Heart left ventricle (tissue), 16 donors: Measurements from ENCODE around the gene NR5A2. TPM values are rescaled to one million over a fixed set of nuclear protein-coding genes. Genes with fewer than 3 reads are reported as not detected.

Experiments
- ATAC-seq, 4 donors: fragments of 200-7000 bp; cut with Tn5 transposase; one replicate each; pipeline ENCODE4 v1.9.1; 2020 to 2022; ENCODE audit warnings: moderate library complexity in 4 of 4, mild to moderate bottlenecking in 3 of 4, moderate number of reproducible peaks in 1 of 4
- DNase-seq, 5 donors: peaks; one replicate each; pipeline ENCODE4 v3.0.0-alpha.2; 2020
- H3K27ac ChIP-seq, 12 donors: fragments of 200-600 bp; sonication (generic) in 4 of 12; one replicate each; pipeline versions ENCODE4 v1.5.0 to v1.8.0; 2016 to 2022; ENCODE audit warnings: mild to moderate bottlenecking in 2 of 12
- H3K27me3 ChIP-seq, 9 donors: fragments of 200-600 bp; sonication (generic) in 2 of 9; one replicate each; pipeline versions ENCODE4 v1.5.1 to v1.8.0; 2016 to 2022; ENCODE audit warnings: mild to moderate bottlenecking in 3 of 9
- H3K36me3 ChIP-seq, 9 donors: fragments of 200-600 bp; sonication (generic) in 2 of 9; one replicate each; pipeline versions ENCODE4 v1.5.0 to v1.8.0; 2018 to 2022; ENCODE audit warnings: mild to moderate bottlenecking in 2 of 9
- H3K4me1 ChIP-seq, 12 donors: fragments of 200-600 bp; sonication (generic) in 4 of 12; one replicate each; pipeline versions ENCODE4 v1.5.0 to v1.8.0; 2016 to 2022; ENCODE audit warnings: mild to moderate bottlenecking in 3 of 12
- H3K4me3 ChIP-seq, 12 donors: fragments of 200-600 bp; sonication (generic) in 4 of 12; one replicate each; pipeline versions ENCODE4 v1.5.0 to v1.8.0; 2017 to 2022; ENCODE audit warnings: mild to moderate bottlenecking in 9 of 12, moderate library complexity in 4 of 12
- H3K9me3 ChIP-seq, 12 donors: fragments of 200-600 bp; sonication (generic) in 4 of 12; one replicate each; pipeline versions ENCODE4 v1.5.0 to v1.8.0; 2016 to 2022; ENCODE audit warnings: mild to moderate bottlenecking in 1 of 12
- POLR2A ChIP-seq, 2 donors: fragments of 450-650 bp; IDR thresholded peaks; one replicate each; pipeline ENCODE4 v1.6.1; 2017; ENCODE audit warnings: antibody characterized with exemption in 2 of 2, mild to moderate bottlenecking in 2 of 2, moderate library complexity in 2 of 2
- WGBS, 4 donors: extraction: QIAGEN DNeasy Blood & Tissue Kit in 2 of 4; methylation state at CpG; one replicate each; pipeline versions ENCODE4 v1.1.5 to v1.1.7; 2013 to 2018; 5-methylcytosine and 5-hydroxymethylcytosine counted together
- intact Hi-C, 10 donors: fragments of 100-400 bp; cut with DNase I; formaldehyde crosslinking; loops; one replicate each; pipeline versions ENCODE4 v1.11.1 to v1.14.2; 2022
- polyA plus RNA-seq, 2 donors: library from polyadenylated mRNA; stranded (reverse); fragments of 200-250 nt; gene quantifications; one replicate each; pipeline ENCODE4 v1.2.3, GENCODE V29; 2013
- total RNA-seq, 9 donors: library from RNA; depleted of rRNA in 2 of 9; stranded (reverse); fragments of >200 nt in 2 of 9; fragmentation: NEBNext Ultra II Directional in 3 of 9; extraction: Animal tissue kit (Norgen Biotek cat#: 25700) in 3 of 9; gene quantifications; one replicate each; pipeline versions ENCODE4 v1.1.0 to v1.2.4, GENCODE V29; 2016 to 2023
- TF ChIP-seq, protein P1 (sequence below), 12 donors: fragments of 200-600 bp; sonication (generic) in 4 of 12; IDR thresholded peaks; one replicate each; pipeline versions ENCODE4 v1.5.0 to v1.8.0; 2018 to 2022; ENCODE audit warnings: antibody characterized with exemption in 12 of 12, mild to moderate bottlenecking in 5 of 12
- donor health status: ischemic (EF 13 %, LVEDD 7.1; RV severe dilation, severe dysfunction).
- donor health status: healthy with polysubstance abuse.
- donor health status: DM: no; HTN: yes; CAD: no.
- donor health status: DM: no; HTN: no; CAD: no.
- donor health status: ischemic (EF 25% LVEDD 6.9; RV normal size, moderate dysfunction).
- donor health status: ischemic (EF 25% LVEDD 5.7; RV mildly dilated, moderate dysfunction).
- donor health status: healthy.
- donor health status: DM: yes; HTN: yes; CAD: no.
- donor health status: ischemic (EF 35%, LVEDD 5.7; RV mildly dilated, moderate dysfunction).
- donor health status: nonischemic (EF 11% LVEDD 7.7; RV severe dilation, severe dysfunction).
- donor health status: DM: yes; HTN: yes; CAD: no.
- donor health status: PGD.
- donor health status: ischemic (EF 29% LVEDD 5.4; RV normal size, mild dysfunction).
- donor health status: nonischemic (EF 23%, LVEDD 6.1; RV moderate dilation, normal function).

NR5A2 gene
- total and polyA plus RNA-seq, 11 donors, result 0.30 to 2.7 (median 1.0) TPM

DNA sequence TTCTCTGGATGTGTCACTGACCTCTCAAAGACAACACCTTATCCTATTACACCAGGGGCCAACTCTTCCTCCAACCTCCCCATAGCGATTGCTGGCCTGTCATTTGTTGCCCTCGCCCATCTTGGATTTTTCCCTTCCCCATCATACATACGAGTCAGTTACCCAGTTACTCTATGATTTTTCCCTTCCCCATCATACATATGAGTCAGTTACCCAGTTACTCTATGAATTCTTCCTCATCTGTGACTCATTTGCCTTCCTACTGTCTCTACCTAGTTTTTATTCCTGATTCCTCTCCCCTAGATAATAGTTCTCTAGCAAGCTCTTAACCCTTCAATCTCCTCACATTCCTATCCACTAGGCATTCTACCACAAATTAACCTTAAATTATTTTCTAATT lies 178.8 kb downstream of the NR5A2 start:
- intact Hi-C loops, result no loop called here
- H3K27ac ChIP-seq, result no peak overlapping the region
- WGBS, 4 donors, result 87 to 93% (median 88%) methylated on average over 3 of the region's 3 CpGs

DNA sequence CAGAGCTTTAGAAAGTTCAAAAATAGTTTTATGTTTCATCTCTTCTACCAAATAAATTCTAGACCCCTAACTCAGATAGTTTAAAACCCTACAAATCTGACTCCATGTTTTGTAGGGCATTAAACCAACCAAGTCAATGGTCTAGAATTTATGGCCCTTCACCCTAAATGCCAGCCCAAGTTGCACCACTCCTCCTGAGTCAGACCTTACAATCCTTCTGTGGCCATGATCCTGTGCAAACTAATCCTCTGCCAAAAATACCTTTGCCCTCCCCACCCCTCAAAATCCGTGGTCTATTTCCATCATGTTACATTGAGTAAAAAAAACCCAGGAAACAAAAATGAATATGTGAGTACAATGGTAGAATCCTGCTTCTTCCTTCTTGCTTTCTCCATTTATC lies 179.3 kb downstream of the NR5A2 start:
- no peaks in the 10 kb centered on the region for H3K27me3 ChIP-seq
- ATAC-seq (no peak), DNase-seq (no peak)
- H3K9me3 ChIP-seq, result no peaks in the 10 kb centered on the region
- no peak overlapping the region for H3K4me3 ChIP-seq
- WGBS, 4 donors, result 59 to 70% (median 66%) methylated on average over 1 of the region's 1 CpG
- TF ChIP-seq, protein P1, sequence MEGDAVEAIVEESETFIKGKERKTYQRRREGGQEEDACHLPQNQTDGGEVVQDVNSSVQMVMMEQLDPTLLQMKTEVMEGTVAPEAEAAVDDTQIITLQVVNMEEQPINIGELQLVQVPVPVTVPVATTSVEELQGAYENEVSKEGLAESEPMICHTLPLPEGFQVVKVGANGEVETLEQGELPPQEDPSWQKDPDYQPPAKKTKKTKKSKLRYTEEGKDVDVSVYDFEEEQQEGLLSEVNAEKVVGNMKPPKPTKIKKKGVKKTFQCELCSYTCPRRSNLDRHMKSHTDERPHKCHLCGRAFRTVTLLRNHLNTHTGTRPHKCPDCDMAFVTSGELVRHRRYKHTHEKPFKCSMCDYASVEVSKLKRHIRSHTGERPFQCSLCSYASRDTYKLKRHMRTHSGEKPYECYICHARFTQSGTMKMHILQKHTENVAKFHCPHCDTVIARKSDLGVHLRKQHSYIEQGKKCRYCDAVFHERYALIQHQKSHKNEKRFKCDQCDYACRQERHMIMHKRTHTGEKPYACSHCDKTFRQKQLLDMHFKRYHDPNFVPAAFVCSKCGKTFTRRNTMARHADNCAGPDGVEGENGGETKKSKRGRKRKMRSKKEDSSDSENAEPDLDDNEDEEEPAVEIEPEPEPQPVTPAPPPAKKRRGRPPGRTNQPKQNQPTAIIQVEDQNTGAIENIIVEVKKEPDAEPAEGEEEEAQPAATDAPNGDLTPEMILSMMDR (IDR thresholded peaks at IDR 0.05), result no peak
- intact Hi-C loops, result no loop called here
- no peak overlapping the region for H3K27ac ChIP-seq
- H3K36me3 ChIP-seq, result no peaks in the 10 kb centered on the region
- H3K4me1 ChIP-seq, result no peaks in the 10 kb centered on the region

More for the DNA sequence above, 178.8 kb downstream of the NR5A2 start:
- ATAC-seq (no peak), DNase-seq (no peak)
- no peaks in the 10 kb centered on the region for H3K36me3 ChIP-seq
- H3K4me1 ChIP-seq, result no peaks in the 10 kb centered on the region
- no peak overlapping the region for H3K4me3 ChIP-seq
- TF ChIP-seq POLR2A (IDR thresholded peaks at IDR 0.05), result no peak
- TF ChIP-seq, protein P1 (IDR thresholded peaks at IDR 0.05), result no peak
- H3K9me3 ChIP-seq, result no peaks in the 10 kb centered on the region
- no peaks in the 10 kb centered on the region for H3K27me3 ChIP-seq

DNA sequence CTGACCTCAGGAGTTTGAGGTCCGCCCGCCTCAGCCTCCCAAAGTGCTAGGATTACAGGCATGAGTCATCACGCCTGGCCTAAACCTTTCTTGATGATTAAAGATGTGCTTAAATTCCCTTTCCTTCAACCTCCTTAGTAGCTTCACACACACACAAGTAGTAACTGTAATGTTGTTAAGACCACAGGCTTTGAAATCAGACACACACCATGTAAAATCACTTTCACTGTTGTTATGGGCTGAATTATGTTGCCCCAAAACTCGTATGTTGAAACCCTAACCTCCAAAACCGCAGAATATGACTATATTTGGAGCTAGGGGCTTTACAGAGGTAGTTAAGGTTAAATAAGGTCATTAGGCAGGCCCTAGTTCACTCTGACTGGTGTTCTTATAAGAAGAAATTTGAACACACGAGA lies 180.2 kb downstream of the NR5A2 start:
- TF ChIP-seq, protein P1 (IDR thresholded peaks at IDR 0.05), result no peak
- intact Hi-C loops, result no loop called here
- H3K27ac ChIP-seq, result no peak overlapping the region
- H3K9me3 ChIP-seq, result no peaks in the 10 kb centered on the region
- no peaks in the 10 kb centered on the region for H3K4me1 ChIP-seq
- H3K4me3 ChIP-seq, result no peak overlapping the region
- H3K27me3 ChIP-seq, result no peaks in the 10 kb centered on the region
- no peaks in the 10 kb centered on the region for H3K36me3 ChIP-seq
- no peak for ATAC-seq
- no peak for DNase-seq
- 73 to 93% (median 82%) methylated on average over 6 of the region's 6 CpGs for WGBS, 4 donors

DNA sequence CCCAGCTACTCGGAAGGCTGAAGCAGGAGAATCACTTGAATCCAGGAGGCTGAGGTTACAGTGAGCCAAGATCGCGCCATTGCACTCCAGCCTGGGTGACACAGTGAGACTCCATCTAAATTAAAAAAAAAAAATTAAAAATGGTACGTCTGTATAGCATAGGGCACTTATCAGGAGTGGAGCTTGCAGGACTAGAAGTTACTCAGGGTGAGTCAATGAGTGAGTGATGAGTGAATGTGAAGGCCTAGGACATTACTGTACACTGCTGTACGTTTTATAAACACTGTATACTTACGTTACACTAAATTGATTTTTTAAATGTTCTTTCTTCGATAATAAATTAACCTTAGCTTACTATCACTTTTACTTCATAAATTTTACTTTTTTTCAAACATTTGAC lies 183.6 kb downstream of the NR5A2 start:
- Histone ChIP-seq H3K27me3 (no peaks in the 10 kb centered on the region), H3K36me3 (no peaks in the 10 kb centered on the region), H3K9me3 (peaks cover 0 to 4% (median 0%) of the 10 kb centered on the region in 12 donors), H3K27ac (no peak overlapping the region), H3K4me1 (no peaks in the 10 kb centered on the region), H3K4me3 (no peak overlapping the region)
- ATAC-seq, result no peak
- TF ChIP-seq POLR2A (IDR thresholded peaks at IDR 0.05), result no peak
- TF ChIP-seq, protein P1 (IDR thresholded peaks at IDR 0.05), result no peak
- 74 to 91% (median 83%) methylated on average over 7 of the region's 7 CpGs for WGBS, 4 donors
- intact Hi-C loops, result no loop called here
- DNase-seq, result no peak
